Measurements from ENCODE around the gene INTS2.

DNA sequence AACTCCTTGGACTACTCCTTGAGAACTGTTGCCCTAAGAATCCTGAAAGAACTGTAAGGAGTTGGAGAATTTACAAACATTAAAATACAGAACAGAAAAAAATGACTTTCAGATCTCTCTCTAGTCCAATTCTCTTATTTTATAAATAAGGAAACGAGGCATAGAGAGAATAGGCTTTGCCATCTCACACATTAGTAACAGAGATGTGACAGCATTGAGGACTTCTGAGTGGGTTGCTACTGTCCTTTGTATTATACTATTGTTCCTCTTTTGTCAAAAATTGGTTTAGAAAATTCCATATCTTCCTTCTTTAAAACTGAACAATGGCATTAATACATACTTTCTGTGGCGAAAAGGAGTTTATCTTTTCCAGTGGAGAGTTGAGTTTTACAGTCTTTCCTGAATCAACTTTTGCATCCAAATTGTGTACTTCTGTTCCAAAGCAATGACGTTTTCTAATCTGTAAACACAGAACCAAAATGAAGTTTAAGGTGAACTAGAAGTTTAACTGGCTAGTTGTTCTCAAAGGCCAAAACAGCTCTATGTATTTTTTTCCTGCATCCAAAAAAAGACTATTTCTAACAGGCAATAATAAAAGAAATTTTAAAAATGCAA is 80.9 kb downstream of the INTS2 start:
- TF ChIP-seq, protein P1, sequence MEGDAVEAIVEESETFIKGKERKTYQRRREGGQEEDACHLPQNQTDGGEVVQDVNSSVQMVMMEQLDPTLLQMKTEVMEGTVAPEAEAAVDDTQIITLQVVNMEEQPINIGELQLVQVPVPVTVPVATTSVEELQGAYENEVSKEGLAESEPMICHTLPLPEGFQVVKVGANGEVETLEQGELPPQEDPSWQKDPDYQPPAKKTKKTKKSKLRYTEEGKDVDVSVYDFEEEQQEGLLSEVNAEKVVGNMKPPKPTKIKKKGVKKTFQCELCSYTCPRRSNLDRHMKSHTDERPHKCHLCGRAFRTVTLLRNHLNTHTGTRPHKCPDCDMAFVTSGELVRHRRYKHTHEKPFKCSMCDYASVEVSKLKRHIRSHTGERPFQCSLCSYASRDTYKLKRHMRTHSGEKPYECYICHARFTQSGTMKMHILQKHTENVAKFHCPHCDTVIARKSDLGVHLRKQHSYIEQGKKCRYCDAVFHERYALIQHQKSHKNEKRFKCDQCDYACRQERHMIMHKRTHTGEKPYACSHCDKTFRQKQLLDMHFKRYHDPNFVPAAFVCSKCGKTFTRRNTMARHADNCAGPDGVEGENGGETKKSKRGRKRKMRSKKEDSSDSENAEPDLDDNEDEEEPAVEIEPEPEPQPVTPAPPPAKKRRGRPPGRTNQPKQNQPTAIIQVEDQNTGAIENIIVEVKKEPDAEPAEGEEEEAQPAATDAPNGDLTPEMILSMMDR (IDR thresholded peaks at IDR 0.05): no peak
- TF ChIP-seq POLR2A (IDR thresholded peaks at IDR 0.05) (no peak), POLR2AphosphoS5 (IDR thresholded peaks at IDR 0.05) (no peak), EP300 (IDR thresholded peaks at IDR 0.05) (no peak)

Data from suprapubic skin (tissue), 4 donors.